GM18873 (cell line): ENCODE results near the gene KRT7.
"Not testable (repeated sequence)": the region's sequence is repeated elsewhere in the genome, so short reads cannot be mapped to it uniquely, and the experiment has no call there.

ENCODE experiments used
- ATAC-seq: cut with Tn5 transposase; IDR thresholded peaks from one replicate; pipeline ENCODE4 v1.9.1; 2021; ENCODE audit warnings: mild to moderate bottlenecking, moderate library complexity, moderate number of reproducible peaks; ENCODE audit not compliant: unreplicated experiment, low FRiP score

KRT7 gene

GRCh38 chr12:52228931-52229330 lies 4.1 kb upstream of the KRT7 start:
- ATAC-seq = no peak

- no peak for ATAC-seq
Measured at GRCh38 chr12:52229836-52230343, 3.2 kb upstream of the KRT7 start.

- ATAC-seq = no peak
Measured at GRCh38 chr12:52230364-52231281, 2.4 kb upstream of the KRT7 start.

GRCh38 chr12:52231305-52232202 lies 1.5 kb upstream of the KRT7 start:
- no peak for ATAC-seq

GRCh38 chr12:52232203-52232673 lies 805 bp upstream of the KRT7 start:
- no peak for ATAC-seq

- no peak for ATAC-seq
Measured at GRCh38 chr12:52233462-52234207, 592 bp downstream of the KRT7 start.

- no peak for ATAC-seq
Measured at GRCh38 chr12:52234223-52234810, 1.3 kb downstream of the KRT7 start.

- ATAC-seq = no peak
Measured at GRCh38 chr12:52235001-52235764, 2.1 kb downstream of the KRT7 start.

GRCh38 chr12:52235822-52236361 lies 2.8 kb downstream of the KRT7 start:
- no peak for ATAC-seq

GRCh38 chr12:52236386-52237050 lies 3.5 kb downstream of the KRT7 start:
- ATAC-seq = no peak

- no peak for ATAC-seq
Measured at GRCh38 chr12:52238207-52238840, 5.3 kb downstream of the KRT7 start.

- ATAC-seq = no peak
Measured at GRCh38 chr12:52238916-52239646, 6.0 kb downstream of the KRT7 start.

GRCh38 chr12:52239767-52240166 lies 6.7 kb downstream of the KRT7 start:
- ATAC-seq = no peak

- ATAC-seq = not testable (repeated sequence)
Measured at GRCh38 chr12:52240247-52240646, 7.2 kb downstream of the KRT7 start.

- no peak for ATAC-seq
Measured at GRCh38 chr12:52241205-52241842, 8.3 kb downstream of the KRT7 start.

- no peak for ATAC-seq
Measured at GRCh38 chr12:52242442-52243258, 9.6 kb downstream of the KRT7 start.
